Measurements from ENCODE around the gene USP2. TPM values are rescaled to one million over a fixed set of nuclear protein-coding genes. Genes with fewer than 3 reads are reported as not detected.

The USP2 gene
- total and polyA plus RNA-seq, 2 of the 8 experiments (the other 6 are each of a cell fraction or from before 2014, with no cell fraction given): 2.2 to 6.9 TPM

GRCh38 chr11:119409731-119410130 lies 28.2 kb upstream of the USP2 start:
- H3K4me2 ChIP-seq (ENCODE audit: insufficient read depth in 1 of 2, low read depth in 2 of 2, low read length in 2 of 2): no peak overlapping the region
- H2AK5ac ChIP-seq (ENCODE audit: low read depth, low read length): no peak overlapping the region
- H3K23me2 ChIP-seq (ENCODE audit: low read depth, low read length): no peaks in the 10 kb centered on the region
- no peak overlapping the region for H2BK20ac ChIP-seq (ENCODE audit: low read length)
- no peak overlapping the region for H3K27ac ChIP-seq (ENCODE audit: low read depth, low read length)
- no peak overlapping the region for H2BK5ac ChIP-seq (ENCODE audit: low read depth, low read length)
- ChIA-PET POLR2A (ENCODE audit: partially characterized antibody) (interaction anchor here (1.0 to 5.7 kb wide), 2 partner anchors 8 to 65 kb away, joined by 3 to 28 read pairs; no protein-coding TSS in a partner anchor), CTCF (ENCODE audit: partially characterized antibody) (interaction anchor here (1.0 to 1.9 kb wide), 5 partner anchors 16 to 44 kb away, joined by 3 to 6 read pairs (median 4); partner anchors contain the start of gene USP2)
- no peaks in the 10 kb centered on the region for H3K4me1 ChIP-seq (replicated peaks in 1 of 4; ENCODE audit: control insufficient read depth in 3 of 4, insufficient read depth in 4 of 4, low read length in 3 of 4)
- no peak overlapping the region for H3K14ac ChIP-seq (ENCODE audit: insufficient read length)
- DNase-seq (ENCODE audit: low read depth in 1 of 2, low spot score in 2 of 2) (no peak), FAIRE-seq (no peak)
- H4K91ac ChIP-seq (replicated peaks; ENCODE audit: insufficient read length, low read length): no peak overlapping the region
- H3K4me3 ChIP-seq (ENCODE audit: extremely low read depth in 1 of 4, insufficient read depth in 2 of 4, low read depth in 3 of 4, low read length in 4 of 4): no peak overlapping the region
- no peak overlapping the region for H4K8ac ChIP-seq (ENCODE audit: extremely low read depth, insufficient read depth, low read length)
- H2AFZ ChIP-seq (ENCODE audit: low read length): no peak overlapping the region
- H3K79me2 ChIP-seq (ENCODE audit: control insufficient read depth in 1 of 2, insufficient read depth in 2 of 2, low read length in 2 of 2): no peaks in the 10 kb centered on the region
- no peak overlapping the region for H3K4ac ChIP-seq (replicated peaks; ENCODE audit: insufficient read length, low read depth, low read length)
- TF ChIP-seq KDM4A (IDR thresholded peaks at IDR 0.05; ENCODE audit: low read depth, low read length, severe bottlenecking): no peak
- TF ChIP-seq NANOG (IDR thresholded peaks at IDR 0.05; ENCODE audit: insufficient read depth, low read depth, low read length, poor library complexity, severe bottlenecking): no peak
- TF ChIP-seq SP4 (IDR thresholded peaks at IDR 0.05; ENCODE audit: low read length): no peak
- TF ChIP-seq POLR2AphosphoS5 (IDR thresholded peaks at IDR 0.05; ENCODE audit: low read depth, low read length): no peak
- no peak for TF ChIP-seq CHD1 (IDR thresholded peaks at IDR 0.05; ENCODE audit: low read depth, low read length)
- no peaks in the 10 kb centered on the region for H3K79me1 ChIP-seq (ENCODE audit: low read depth, low read length)
- H4K20me1 ChIP-seq (replicated peaks in 1 of 2; ENCODE audit: control insufficient read depth in 1 of 2, insufficient read depth in 2 of 2, low read length in 2 of 2): peaks cover 0 to 2% of the 10 kb centered on the region in 2 experiments
- H3K36me3 ChIP-seq (ENCODE audit: control insufficient read depth in 2 of 4, insufficient read depth in 4 of 4, low read length in 3 of 4): no peaks in the 10 kb centered on the region
- WGBS, 2 experiments (ENCODE audit: extremely low coverage in 1 of 2, insufficient coverage in 1 of 2, insufficient read length in 1 of 2, insufficient replicate concordance in 2 of 2, low coverage in 1 of 2, low lambda C conversion rate in 2 of 2, missing lambda C conversion rate in 1 of 2): 82% methylated on average over 1 of the region's 1 CpG; no CpG with 5 or more reads in 1 of the 2 experiments
- no peak overlapping the region for H2BK12ac ChIP-seq (ENCODE audit: low read depth, low read length)
- no peak overlapping the region for H2BK120ac ChIP-seq (replicated peaks; ENCODE audit: low read depth, low read length)
- H3K9ac ChIP-seq (replicated peaks in 1 of 4; ENCODE audit: extremely low read depth in 1 of 4, low read depth in 3 of 4, low read length in 3 of 4): no peak overlapping the region
- H3K23ac ChIP-seq (ENCODE audit: insufficient read length): no peak overlapping the region
- H2BK15ac ChIP-seq (ENCODE audit: low read length): no peak overlapping the region
- no peak overlapping the region for H3K56ac ChIP-seq (replicated peaks; ENCODE audit: insufficient read length, low read depth, low read length)
- no peaks in the 10 kb centered on the region for H3K9me3 ChIP-seq (ENCODE audit: insufficient read depth in 2 of 2, low read depth in 1 of 2, low read length in 1 of 2)
- H4K5ac ChIP-seq (ENCODE audit: insufficient read length, low read depth, low read length): no peak overlapping the region
- no peak overlapping the region for H3K18ac ChIP-seq (ENCODE audit: extremely low read depth, low read length)
- H3K27me3 ChIP-seq (replicated peaks in 1 of 4; ENCODE audit: control insufficient read depth in 3 of 4, extremely low read depth in 1 of 4, insufficient read depth in 3 of 4, low read length in 3 of 4): no peaks in the 10 kb centered on the region
